Rectal smooth muscle tissue (tissue), 1 donor: ENCODE results near the gene OR4D9.
A peak's percentile ranks its signal among the peaks of the same experiment; 100 is the strongest.

Experiments
- H3K27ac ChIP-seq: one replicate; pipeline ENCODE4 v1.7.0; 2013; ENCODE audit warnings: low read depth, low read length, inconsistent platforms
- H3K27me3 ChIP-seq: one replicate; pipeline ENCODE4 v1.7.0; 2013; ENCODE audit warnings: low read length; ENCODE audit not compliant: control insufficient read depth, insufficient read depth
- H3K36me3 ChIP-seq: one replicate; pipeline ENCODE4 v1.7.0; 2013; ENCODE audit warnings: low read length; ENCODE audit not compliant: control insufficient read depth, insufficient read depth
- H3K4me1 ChIP-seq: one replicate; pipeline ENCODE4 v1.7.0; 2013; ENCODE audit warnings: low read length; ENCODE audit not compliant: control insufficient read depth, insufficient read depth
- H3K4me3 ChIP-seq: one replicate; pipeline ENCODE4 v1.7.0; 2013; ENCODE audit warnings: low read length
- H3K9ac ChIP-seq: one replicate; pipeline ENCODE4 v1.7.0; 2013; ENCODE audit warnings: low read length

The OR4D9 gene

DNA sequence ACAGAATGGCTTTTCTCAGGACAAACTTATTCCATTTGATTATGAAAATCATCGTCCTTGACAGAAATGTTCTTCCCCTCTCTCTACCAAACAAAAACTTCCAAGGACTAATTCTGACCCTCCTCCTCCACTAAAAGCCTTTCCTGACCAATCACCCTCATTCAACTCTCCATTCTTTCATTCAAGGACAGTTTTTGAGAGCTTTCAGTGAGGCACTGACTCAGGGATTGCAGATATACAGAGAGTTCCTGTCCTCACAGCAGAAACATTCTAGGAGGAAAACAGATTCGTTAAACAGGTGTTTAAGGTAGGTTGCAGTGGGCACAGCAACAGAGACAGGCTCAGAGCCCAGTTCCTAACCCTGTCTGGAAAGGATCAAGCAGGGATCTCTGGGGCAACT lies 41.5 kb downstream of the OR4D9 start:
- Histone ChIP-seq H3K27me3 (no peaks in the 10 kb centered on the region), H3K4me1 (no peaks in the 10 kb centered on the region), H3K27ac (no peak overlapping the region), H3K36me3 (no peaks in the 10 kb centered on the region), H3K4me3 (no peak overlapping the region), H3K9ac (no peak overlapping the region)

DNA sequence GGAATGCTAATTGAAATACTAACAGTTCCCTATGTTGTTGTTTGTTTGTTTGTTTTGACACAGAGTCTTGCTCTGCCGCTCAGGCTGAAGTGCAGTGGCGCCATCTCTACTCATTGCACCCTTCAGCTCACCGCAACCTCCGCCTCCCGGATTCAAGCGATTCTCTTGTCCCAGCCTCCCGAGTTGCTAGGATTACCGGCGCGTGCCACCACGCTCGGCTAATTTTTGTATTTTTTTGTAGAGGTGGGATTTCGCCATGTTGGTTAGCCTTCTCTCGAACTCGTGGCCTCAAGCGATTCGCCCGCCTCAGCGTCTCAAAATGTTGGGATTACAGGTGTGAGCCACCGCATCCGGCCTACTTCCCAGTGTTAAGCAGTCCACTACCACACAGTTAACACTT lies 42.0 kb downstream of the OR4D9 start:
- Histone ChIP-seq H3K4me3 (no peak overlapping the region), H3K4me1 (no peaks in the 10 kb centered on the region), H3K27me3 (no peaks in the 10 kb centered on the region), H3K36me3 (no peaks in the 10 kb centered on the region), H3K27ac (no peak overlapping the region), H3K9ac (no peak overlapping the region)

DNA sequence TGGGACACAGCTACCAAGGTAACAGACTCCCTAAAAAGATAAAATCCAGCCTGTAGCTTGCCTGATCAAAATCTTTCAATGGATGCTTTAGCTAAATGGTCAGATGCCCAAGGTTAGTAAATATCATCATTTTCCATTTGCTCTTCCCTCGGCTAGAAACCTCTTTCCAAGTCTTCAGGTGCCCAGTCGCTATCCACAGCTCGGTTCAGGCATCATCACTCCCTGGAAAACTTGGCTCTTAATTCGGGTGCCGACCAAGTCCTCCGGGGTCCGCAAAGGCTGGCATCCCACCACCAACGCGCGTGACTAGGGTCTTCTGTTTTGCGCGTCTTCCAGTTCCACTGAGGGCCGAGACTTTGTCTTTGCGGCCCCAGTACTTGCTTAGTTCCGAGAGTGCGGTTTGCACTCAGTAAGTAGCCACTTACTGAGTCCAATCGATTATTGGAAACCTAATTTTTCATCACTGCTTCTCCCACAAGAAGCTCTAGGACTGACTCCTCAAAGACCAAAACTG lies 44.3 kb downstream of the OR4D9 start:
- Histone ChIP-seq H3K27ac (no peak overlapping the region), H3K4me3 (peak overlapping the region; percentile 40), H3K4me1 (no peaks in the 10 kb centered on the region), H3K36me3 (no peaks in the 10 kb centered on the region), H3K27me3 (no peaks in the 10 kb centered on the region), H3K9ac (no peak overlapping the region)

DNA sequence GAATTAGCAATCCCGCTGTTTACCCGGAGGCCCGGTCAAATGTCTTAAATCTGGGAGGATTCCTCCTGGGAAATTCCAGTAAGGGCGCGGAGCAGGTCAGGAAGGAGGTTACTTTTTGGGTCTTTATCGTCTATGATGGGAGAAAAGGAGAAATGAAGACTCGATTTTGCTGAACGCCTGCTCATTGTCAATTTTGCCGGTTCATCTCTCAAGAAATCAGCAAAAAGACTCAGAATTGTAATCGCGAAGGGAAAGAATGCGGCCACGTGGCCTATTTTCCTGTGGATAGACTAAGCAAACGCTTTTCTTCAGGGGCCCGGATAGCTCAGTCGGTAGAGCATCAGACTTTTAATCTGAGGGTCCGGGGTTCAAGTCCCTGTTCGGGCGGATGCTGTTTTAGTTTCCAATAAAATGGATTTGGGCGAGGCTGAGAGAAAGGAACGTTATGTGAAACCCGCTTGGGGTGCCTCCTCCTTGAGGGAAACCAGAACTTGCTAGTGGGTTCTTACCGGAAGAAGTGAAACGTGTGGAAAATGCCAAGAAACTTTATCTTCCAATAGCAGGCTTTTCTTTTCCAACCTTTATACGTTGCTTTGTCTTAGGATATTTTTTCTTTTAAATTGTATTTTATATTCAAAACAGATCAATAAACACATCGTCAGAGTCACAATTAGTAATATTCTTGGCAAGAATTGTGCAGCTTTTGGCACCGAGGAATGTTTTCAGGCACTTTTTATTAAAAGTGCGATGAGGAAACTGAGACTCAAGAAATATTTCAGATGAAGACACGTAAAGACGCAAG lies 45.0 kb downstream of the OR4D9 start:
- Histone ChIP-seq H3K4me1 (peaks cover 2% of the 10 kb centered on the region), H3K4me3 (peak overlapping the region; percentile 40), H3K27me3 (no peaks in the 10 kb centered on the region), H3K9ac (no peak overlapping the region), H3K27ac (no peak overlapping the region), H3K36me3 (no peaks in the 10 kb centered on the region)

DNA sequence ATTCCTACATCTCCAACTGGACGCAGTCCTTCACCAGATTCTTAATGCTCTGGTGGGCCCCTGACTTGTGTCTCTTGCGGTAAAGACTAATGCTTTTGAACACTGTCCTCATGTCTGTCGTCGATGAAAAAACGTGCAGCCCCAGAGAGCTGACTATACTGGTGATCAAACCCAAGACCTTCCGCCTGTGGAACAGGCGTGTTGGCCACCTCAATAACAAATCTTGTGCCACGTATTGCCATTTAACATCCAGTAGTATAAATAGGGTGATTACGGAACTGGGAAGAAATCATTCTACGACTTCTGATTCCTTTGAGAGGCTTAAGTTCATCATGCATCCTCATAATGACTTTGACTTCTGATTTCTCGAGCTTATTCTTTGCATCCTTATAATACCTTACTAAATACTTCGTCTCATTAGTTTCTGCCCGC lies 45.6 kb downstream of the OR4D9 start:
- H3K9ac ChIP-seq: no peak overlapping the region
- H3K4me1 ChIP-seq: peaks cover 2% of the 10 kb centered on the region
- no peaks in the 10 kb centered on the region for H3K36me3 ChIP-seq
- H3K27ac ChIP-seq: no peak overlapping the region
- no peak overlapping the region for H3K4me3 ChIP-seq
- no peaks in the 10 kb centered on the region for H3K27me3 ChIP-seq

DNA sequence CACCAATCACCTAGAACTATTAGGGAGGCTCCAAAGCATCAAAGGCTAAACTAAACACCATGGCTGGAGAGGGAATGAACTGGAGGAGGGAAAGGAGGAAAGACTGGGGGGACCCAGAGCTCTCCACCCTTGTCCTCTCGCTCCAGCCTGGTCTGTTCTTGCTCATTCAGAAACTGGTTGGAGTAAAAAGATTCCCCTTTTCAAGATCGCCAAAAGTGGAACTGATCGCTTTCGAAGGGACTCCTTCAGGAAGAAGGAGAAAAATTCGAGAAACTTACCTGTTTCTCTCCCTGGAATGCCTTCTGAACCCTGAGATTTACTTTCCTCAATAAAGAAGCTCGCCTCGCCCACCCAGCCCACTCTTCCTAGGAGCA lies 46.9 kb downstream of the OR4D9 start:
- H3K4me1 ChIP-seq: peaks cover 2% of the 10 kb centered on the region
- no peak overlapping the region for H3K27ac ChIP-seq
- H3K9ac ChIP-seq: no peak overlapping the region
- no peaks in the 10 kb centered on the region for H3K27me3 ChIP-seq
- H3K36me3 ChIP-seq: no peaks in the 10 kb centered on the region
- H3K4me3 ChIP-seq: no peak overlapping the region

DNA sequence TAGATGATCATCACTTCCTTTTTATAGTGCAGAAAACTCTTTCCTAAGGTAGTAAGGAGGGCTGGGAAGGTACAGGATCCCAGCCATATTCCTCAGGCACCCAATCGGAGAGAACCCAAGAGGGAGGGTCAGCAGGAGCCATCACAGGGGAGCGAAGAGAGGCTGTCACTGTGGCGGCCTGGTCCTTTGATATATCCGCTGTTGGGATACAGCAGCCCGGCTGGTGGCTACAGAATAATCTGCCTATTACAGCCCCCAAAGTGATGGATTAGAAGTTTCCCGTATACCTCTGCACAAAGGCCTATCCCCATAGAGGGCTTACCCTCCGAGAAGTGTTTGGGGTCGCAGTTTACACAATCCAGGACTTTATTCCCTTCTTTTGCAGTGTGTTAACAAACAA lies 48.5 kb downstream of the OR4D9 start:
- Histone ChIP-seq H3K4me3 (peak overlapping the region; percentile 98), H3K4me1 (peaks cover 2% of the 10 kb centered on the region), H3K27ac (no peak overlapping the region), H3K9ac (no peak overlapping the region), H3K36me3 (no peaks in the 10 kb centered on the region), H3K27me3 (no peaks in the 10 kb centered on the region)

DNA sequence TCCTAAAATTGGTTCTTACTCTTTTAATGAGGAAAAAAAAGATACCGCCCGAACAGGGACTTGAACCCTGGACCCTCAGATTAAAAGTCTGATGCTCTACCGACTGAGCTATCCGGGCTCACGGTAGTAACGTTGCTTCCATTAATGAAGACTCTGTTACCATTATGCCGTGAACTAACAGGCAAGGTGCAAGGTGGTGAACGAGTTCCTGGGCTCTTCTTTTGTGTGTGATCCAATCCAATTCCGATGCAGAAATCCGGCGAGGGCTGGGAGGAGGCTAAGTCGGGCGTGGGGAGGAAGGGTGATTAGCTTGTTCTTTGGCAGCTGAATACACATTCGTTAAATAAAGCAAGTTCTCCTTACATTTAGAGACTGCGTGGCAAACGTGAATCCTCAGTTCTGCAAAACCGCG lies 49.0 kb downstream of the OR4D9 start:
- Histone ChIP-seq H3K9ac (peak overlapping the region; percentile 81), H3K36me3 (no peaks in the 10 kb centered on the region), H3K27me3 (no peaks in the 10 kb centered on the region), H3K4me3 (peak overlapping the region; percentile 98), H3K27ac (peak overlapping the region; percentile 90), H3K4me1 (peaks cover 2% of the 10 kb centered on the region)

DNA sequence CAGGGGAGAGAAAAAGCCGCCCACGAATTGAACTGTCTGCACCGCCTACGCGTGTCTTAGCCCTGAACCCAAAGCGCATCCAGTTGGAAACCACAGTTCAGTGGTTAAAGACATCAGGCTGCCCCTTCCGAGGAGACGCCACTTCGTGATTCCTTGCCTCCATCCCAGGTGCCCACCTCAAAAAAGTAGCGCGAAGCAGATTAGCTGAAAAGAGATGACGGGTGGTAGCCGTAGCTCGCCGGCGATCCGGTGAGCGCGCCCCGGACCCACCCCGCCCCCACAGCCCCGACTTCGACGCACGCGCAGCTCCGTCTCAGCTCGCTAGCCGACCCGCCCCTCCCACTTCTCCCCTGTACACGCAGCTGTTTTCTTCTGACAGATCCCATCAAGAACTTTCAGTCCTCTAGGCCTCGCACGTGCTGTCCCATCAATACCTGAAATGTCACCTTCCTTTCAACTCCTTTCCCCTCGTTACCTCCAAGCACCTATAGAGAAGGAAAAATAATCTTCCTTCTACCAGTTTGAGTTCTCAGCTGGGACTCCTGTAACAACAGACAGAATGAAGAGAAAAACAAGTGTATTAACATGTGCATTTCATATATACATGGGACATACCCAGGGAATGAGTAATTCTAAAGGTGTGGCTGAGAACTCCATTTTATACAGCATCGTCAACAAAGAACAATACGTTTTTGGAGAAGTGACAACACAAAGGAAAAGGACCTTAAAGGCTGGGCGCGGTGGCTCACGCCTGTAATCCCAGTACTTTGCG lies 49.5 kb downstream of the OR4D9 start:
- Histone ChIP-seq H3K9ac (peak overlapping the region; percentile 81), H3K36me3 (no peaks in the 10 kb centered on the region), H3K27me3 (no peaks in the 10 kb centered on the region), H3K4me3 (peak overlapping the region; percentile 98), H3K27ac (peak overlapping the region; percentile 90), H3K4me1 (peaks cover 2% of the 10 kb centered on the region)

DNA sequence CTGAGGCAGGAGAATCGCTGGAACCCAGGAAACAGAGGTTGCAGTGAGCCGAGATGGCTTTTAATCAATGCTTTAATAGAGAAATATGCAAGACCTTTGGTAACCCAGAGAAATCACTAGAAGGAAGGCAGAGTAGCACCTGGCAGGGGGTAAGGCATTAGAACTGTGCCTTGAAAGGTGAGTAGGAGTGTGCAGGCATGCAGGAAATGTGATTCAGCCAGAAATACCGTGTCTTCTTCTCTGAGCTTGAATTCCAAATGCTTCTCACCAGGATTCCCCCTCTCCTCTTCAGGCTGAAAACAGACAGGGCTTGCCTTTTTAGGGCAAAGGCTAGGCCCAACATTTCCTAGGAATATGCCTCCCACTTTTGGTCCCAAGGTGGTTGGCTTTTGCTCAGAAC lies 51.0 kb downstream of the OR4D9 start:
- H3K27ac ChIP-seq: no peak overlapping the region
- H3K4me1 ChIP-seq: peaks cover 2% of the 10 kb centered on the region
- no peaks in the 10 kb centered on the region for H3K36me3 ChIP-seq
- no peak overlapping the region for H3K4me3 ChIP-seq
- no peaks in the 10 kb centered on the region for H3K27me3 ChIP-seq
- H3K9ac ChIP-seq: no peak overlapping the region
